Measurements from ENCODE around the gene MAP3K7.

MAP3K7 gene

GRCh38 chr6:90536520-90536919, 50.4 kb downstream of the MAP3K7 start:
- Histone ChIP-seq H3K27ac (ENCODE audit: insufficient read depth, low read length, poor library complexity, severe bottlenecking) (no peak overlapping the region), H3K36me3 (ENCODE audit: control insufficient read depth, insufficient read depth, low read length) (peaks cover 11% of the 10 kb centered on the region), H3K4me1 (ENCODE audit: control insufficient read depth, insufficient read depth, low read length, poor library complexity, severe bottlenecking) (no peaks in the 10 kb centered on the region), H3K9me3 (ENCODE audit: control insufficient read depth, low read length) (no peaks in the 10 kb centered on the region), H3K4me3 (ENCODE audit: insufficient read depth, low read depth, low read length, poor library complexity, severe bottlenecking) (no peak overlapping the region), H3K27me3 (replicated peaks; ENCODE audit: control insufficient read depth, insufficient read depth, low read length, poor library complexity, severe bottlenecking) (no peaks in the 10 kb centered on the region)
- no peak for DNase-seq

DNA sequence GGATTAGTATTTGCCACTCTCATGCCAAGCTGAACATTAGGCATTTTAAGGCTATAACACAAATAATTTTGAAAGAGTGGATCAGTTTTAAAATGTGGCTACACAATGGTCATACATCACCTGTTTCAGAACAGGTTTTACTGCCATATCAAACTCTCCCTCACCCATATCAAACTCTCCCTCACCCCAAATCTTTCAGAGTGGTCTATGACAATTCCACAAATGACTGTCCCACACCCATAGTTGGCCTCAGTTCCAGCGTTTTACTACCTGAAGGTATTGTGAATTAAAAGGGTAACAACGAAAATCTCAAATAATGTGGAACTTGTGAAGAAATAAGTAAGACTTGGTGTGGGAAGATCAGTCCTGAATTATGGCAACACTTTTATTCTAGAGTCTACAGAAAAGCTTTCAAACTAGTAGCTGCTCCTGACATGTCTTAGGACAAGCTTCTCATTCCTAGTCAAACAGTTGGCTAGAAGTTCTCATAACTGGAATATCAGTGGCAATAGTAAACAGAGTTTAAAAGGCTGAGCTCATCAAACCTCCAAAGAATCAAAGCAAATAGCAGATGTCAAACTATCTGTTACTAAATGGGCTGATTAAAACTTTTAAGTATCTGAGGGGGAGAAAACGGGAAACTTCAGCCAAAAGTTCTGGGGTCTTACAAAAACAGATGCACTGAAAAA, 52.4 kb downstream of the MAP3K7 start:
- DNase-seq, result no peak

DNA sequence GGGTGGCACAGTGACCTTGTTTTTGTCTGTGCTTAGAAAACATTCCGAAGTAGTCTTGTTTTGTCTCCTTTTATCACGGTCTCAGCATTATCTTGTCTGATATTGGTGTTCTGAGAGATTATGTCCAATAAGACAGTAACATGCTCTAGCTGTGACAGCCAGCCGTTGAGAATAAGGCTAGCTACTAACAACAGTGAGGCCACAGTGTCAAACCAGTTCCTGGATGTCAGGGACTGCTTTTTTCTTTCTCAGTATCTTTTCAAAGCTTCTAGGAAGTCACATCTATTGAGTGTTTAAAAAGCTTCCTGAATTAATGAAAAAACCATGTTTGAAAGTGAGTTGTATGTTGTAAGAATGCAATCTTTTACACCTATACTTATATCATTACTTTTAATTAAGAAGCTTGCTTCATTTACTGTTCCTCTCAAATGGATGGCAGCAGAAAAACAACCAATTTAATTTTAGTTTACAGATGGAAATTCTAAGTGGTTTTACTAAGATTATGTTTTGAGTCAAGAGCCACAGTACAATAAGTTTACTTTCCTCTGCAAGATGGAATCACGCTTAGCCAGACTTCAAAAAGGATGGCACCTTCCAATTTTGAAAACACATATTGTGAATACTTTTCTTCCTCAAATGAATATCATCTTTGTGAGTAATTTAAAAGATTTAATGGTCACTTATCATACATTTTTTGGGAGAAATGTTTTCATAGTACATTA, 53.1 kb downstream of the MAP3K7 start:
- Histone ChIP-seq H3K4me3 (ENCODE audit: insufficient read depth, low read depth, low read length, poor library complexity, severe bottlenecking) (no peak overlapping the region), H3K27ac (ENCODE audit: insufficient read depth, low read length, poor library complexity, severe bottlenecking) (no peak overlapping the region), H3K4me1 (ENCODE audit: control insufficient read depth, insufficient read depth, low read length, poor library complexity, severe bottlenecking) (no peaks in the 10 kb centered on the region), H3K36me3 (ENCODE audit: control insufficient read depth, insufficient read depth, low read length) (peaks cover 11% of the 10 kb centered on the region), H3K27me3 (replicated peaks; ENCODE audit: control insufficient read depth, insufficient read depth, low read length, poor library complexity, severe bottlenecking) (no peaks in the 10 kb centered on the region), H3K9me3 (ENCODE audit: control insufficient read depth, low read length) (no peaks in the 10 kb centered on the region)
- no peak for DNase-seq

More for the DNA sequence above, 52.4 kb downstream of the MAP3K7 start:
- no peaks in the 10 kb centered on the region for H3K27me3 ChIP-seq (replicated peaks; ENCODE audit: control insufficient read depth, insufficient read depth, low read length, poor library complexity, severe bottlenecking)
- H3K4me1 ChIP-seq (ENCODE audit: control insufficient read depth, insufficient read depth, low read length, poor library complexity, severe bottlenecking), result no peaks in the 10 kb centered on the region
- no peaks in the 10 kb centered on the region for H3K9me3 ChIP-seq (ENCODE audit: control insufficient read depth, low read length)
- H3K4me3 ChIP-seq (ENCODE audit: insufficient read depth, low read depth, low read length, poor library complexity, severe bottlenecking), result no peak overlapping the region
- H3K27ac ChIP-seq (ENCODE audit: insufficient read depth, low read length, poor library complexity, severe bottlenecking), result no peak overlapping the region
- H3K36me3 ChIP-seq (ENCODE audit: control insufficient read depth, insufficient read depth, low read length), result peaks cover 11% of the 10 kb centered on the region

DNA sequence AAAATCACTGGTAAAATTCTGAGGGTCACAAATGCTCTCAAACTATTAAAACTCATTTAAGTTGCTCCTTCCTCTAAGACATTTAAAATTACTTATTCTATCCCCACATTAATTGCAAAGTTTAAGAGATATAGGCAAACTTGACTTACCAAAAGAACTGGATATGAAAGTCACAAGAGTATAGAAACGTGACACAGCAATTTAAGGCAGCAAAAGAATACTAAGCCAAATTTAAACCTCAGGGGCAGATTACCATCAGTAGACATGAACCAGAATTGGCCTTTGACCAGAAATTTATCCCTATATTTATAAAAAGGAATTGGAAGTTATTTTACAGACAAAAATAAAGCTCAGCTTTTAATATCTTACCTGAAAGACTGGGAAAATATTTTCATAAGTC, 56.0 kb downstream of the MAP3K7 start:
- Histone ChIP-seq H3K36me3 (ENCODE audit: control insufficient read depth, insufficient read depth, low read length) (peaks cover 15% of the 10 kb centered on the region), H3K27me3 (replicated peaks; ENCODE audit: control insufficient read depth, insufficient read depth, low read length, poor library complexity, severe bottlenecking) (no peaks in the 10 kb centered on the region), H3K4me3 (ENCODE audit: insufficient read depth, low read depth, low read length, poor library complexity, severe bottlenecking) (no peak overlapping the region), H3K9me3 (ENCODE audit: control insufficient read depth, low read length) (no peaks in the 10 kb centered on the region), H3K4me1 (ENCODE audit: control insufficient read depth, insufficient read depth, low read length, poor library complexity, severe bottlenecking) (no peaks in the 10 kb centered on the region), H3K27ac (ENCODE audit: insufficient read depth, low read length, poor library complexity, severe bottlenecking) (no peak overlapping the region)
- no peak for DNase-seq

- H3K4me3 ChIP-seq (ENCODE audit: insufficient read depth, low read depth, low read length, poor library complexity, severe bottlenecking), result no peak overlapping the region
- no peaks in the 10 kb centered on the region for H3K4me1 ChIP-seq (ENCODE audit: control insufficient read depth, insufficient read depth, low read length, poor library complexity, severe bottlenecking)
- H3K27me3 ChIP-seq (replicated peaks; ENCODE audit: control insufficient read depth, insufficient read depth, low read length, poor library complexity, severe bottlenecking), result no peaks in the 10 kb centered on the region
- H3K36me3 ChIP-seq (ENCODE audit: control insufficient read depth, insufficient read depth, low read length), result peaks cover 15% of the 10 kb centered on the region
- DNase-seq, result no peak
- H3K9me3 ChIP-seq (ENCODE audit: control insufficient read depth, low read length), result no peaks in the 10 kb centered on the region
- no peak overlapping the region for H3K27ac ChIP-seq (ENCODE audit: insufficient read depth, low read length, poor library complexity, severe bottlenecking)
These were observed 61.5 kb downstream of the MAP3K7 start for GRCh38 chr6:90525421-90525820.

DNA sequence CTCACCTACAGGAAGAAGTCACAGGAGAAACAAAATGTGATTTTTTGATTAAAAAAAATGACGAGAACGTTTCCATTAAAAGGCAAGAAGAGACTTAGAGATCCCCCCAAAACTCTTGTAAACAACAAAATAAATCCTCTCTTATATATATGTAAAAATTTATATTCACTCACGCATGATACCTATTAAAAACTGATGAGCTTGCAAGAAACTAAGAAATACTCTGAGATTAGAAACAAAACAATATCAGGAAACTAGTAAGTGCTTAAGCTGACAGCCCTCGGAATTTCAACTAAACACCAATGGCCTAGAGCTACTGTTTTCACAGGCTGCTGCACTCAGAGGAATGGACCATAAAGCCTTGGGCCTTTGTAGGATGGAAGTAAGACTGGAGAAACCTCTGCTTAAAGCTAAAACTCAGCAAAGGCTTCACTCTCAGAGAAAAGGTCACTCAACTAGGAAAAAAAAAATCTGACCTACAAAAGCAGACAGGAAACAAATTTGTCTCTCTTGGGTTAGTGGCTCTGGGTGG, 63.0 kb downstream of the MAP3K7 start:
- no peak overlapping the region for H3K27ac ChIP-seq (ENCODE audit: insufficient read depth, low read length, poor library complexity, severe bottlenecking)
- peaks cover 27% of the 10 kb centered on the region for H3K36me3 ChIP-seq (ENCODE audit: control insufficient read depth, insufficient read depth, low read length)
- no peaks in the 10 kb centered on the region for H3K9me3 ChIP-seq (ENCODE audit: control insufficient read depth, low read length)
- H3K27me3 ChIP-seq (replicated peaks; ENCODE audit: control insufficient read depth, insufficient read depth, low read length, poor library complexity, severe bottlenecking), result no peaks in the 10 kb centered on the region
- no peak overlapping the region for H3K4me3 ChIP-seq (ENCODE audit: insufficient read depth, low read depth, low read length, poor library complexity, severe bottlenecking)
- DNase-seq, result no peak
- H3K4me1 ChIP-seq (ENCODE audit: control insufficient read depth, insufficient read depth, low read length, poor library complexity, severe bottlenecking), result no peaks in the 10 kb centered on the region

GRCh38 chr6:90521955-90522354, 64.9 kb downstream of the MAP3K7 start:
- no peak for DNase-seq
- no peak overlapping the region for H3K27ac ChIP-seq (ENCODE audit: insufficient read depth, low read length, poor library complexity, severe bottlenecking)
- H3K36me3 ChIP-seq (ENCODE audit: control insufficient read depth, insufficient read depth, low read length), result peaks cover 28% of the 10 kb centered on the region
- no peaks in the 10 kb centered on the region for H3K9me3 ChIP-seq (ENCODE audit: control insufficient read depth, low read length)
- H3K4me3 ChIP-seq (ENCODE audit: insufficient read depth, low read depth, low read length, poor library complexity, severe bottlenecking), result no peak overlapping the region
- no peaks in the 10 kb centered on the region for H3K27me3 ChIP-seq (replicated peaks; ENCODE audit: control insufficient read depth, insufficient read depth, low read length, poor library complexity, severe bottlenecking)
- H3K4me1 ChIP-seq (ENCODE audit: control insufficient read depth, insufficient read depth, low read length, poor library complexity, severe bottlenecking), result no peaks in the 10 kb centered on the region

GRCh38 chr6:90516074-90516660, 70.7 kb downstream of the MAP3K7 start:
- no peaks in the 10 kb centered on the region for H3K27me3 ChIP-seq (replicated peaks; ENCODE audit: control insufficient read depth, insufficient read depth, low read length, poor library complexity, severe bottlenecking)
- peaks cover 39% of the 10 kb centered on the region for H3K36me3 ChIP-seq (ENCODE audit: control insufficient read depth, insufficient read depth, low read length)
- H3K9me3 ChIP-seq (ENCODE audit: control insufficient read depth, low read length), result no peaks in the 10 kb centered on the region
- H3K27ac ChIP-seq (ENCODE audit: insufficient read depth, low read length, poor library complexity, severe bottlenecking), result no peak overlapping the region
- H3K4me1 ChIP-seq (ENCODE audit: control insufficient read depth, insufficient read depth, low read length, poor library complexity, severe bottlenecking), result no peaks in the 10 kb centered on the region
- no peak overlapping the region for H3K4me3 ChIP-seq (ENCODE audit: insufficient read depth, low read depth, low read length, poor library complexity, severe bottlenecking)
- no peak for DNase-seq

- Histone ChIP-seq H3K4me3 (ENCODE audit: insufficient read depth, low read depth, low read length, poor library complexity, severe bottlenecking) (no peak overlapping the region), H3K27ac (ENCODE audit: insufficient read depth, low read length, poor library complexity, severe bottlenecking) (no peak overlapping the region), H3K9me3 (ENCODE audit: control insufficient read depth, low read length) (no peaks in the 10 kb centered on the region), H3K4me1 (ENCODE audit: control insufficient read depth, insufficient read depth, low read length, poor library complexity, severe bottlenecking) (no peaks in the 10 kb centered on the region), H3K36me3 (ENCODE audit: control insufficient read depth, insufficient read depth, low read length) (peaks cover 33% of the 10 kb centered on the region), H3K27me3 (replicated peaks; ENCODE audit: control insufficient read depth, insufficient read depth, low read length, poor library complexity, severe bottlenecking) (no peaks in the 10 kb centered on the region)
- DNase-seq, result no peak
These were observed 72.4 kb downstream of the MAP3K7 start for GRCh38 chr6:90514496-90514895.

DNA sequence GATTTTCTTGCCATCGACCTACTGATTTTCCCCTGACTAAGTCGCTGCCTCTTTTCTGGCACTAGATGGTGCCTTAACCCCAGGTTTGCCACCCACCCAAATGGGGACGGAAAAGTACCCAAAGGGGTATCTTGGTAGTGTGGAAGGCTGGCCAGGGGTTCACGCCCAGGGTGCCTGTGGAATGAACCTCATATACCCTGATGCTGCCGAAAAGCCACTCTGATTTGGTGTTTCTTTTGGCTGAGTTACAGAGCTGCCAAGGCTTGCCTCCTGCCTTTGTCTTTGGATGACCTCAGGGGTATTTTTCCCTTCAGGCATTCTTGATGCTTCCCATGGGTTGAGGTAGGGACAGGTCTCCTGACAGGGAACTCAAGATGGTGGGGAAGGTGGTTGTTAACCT, 78.1 kb downstream of the MAP3K7 start:
- Histone ChIP-seq H3K36me3 (ENCODE audit: control insufficient read depth, insufficient read depth, low read length) (peaks cover 7% of the 10 kb centered on the region), H3K27me3 (replicated peaks; ENCODE audit: control insufficient read depth, insufficient read depth, low read length, poor library complexity, severe bottlenecking) (no peaks in the 10 kb centered on the region), H3K9me3 (ENCODE audit: control insufficient read depth, low read length) (no peaks in the 10 kb centered on the region), H3K4me1 (ENCODE audit: control insufficient read depth, insufficient read depth, low read length, poor library complexity, severe bottlenecking) (no peaks in the 10 kb centered on the region), H3K4me3 (ENCODE audit: insufficient read depth, low read depth, low read length, poor library complexity, severe bottlenecking) (no peak overlapping the region), H3K27ac (ENCODE audit: insufficient read depth, low read length, poor library complexity, severe bottlenecking) (no peak overlapping the region)
- no peak for DNase-seq
